HepG2 (cell line): ENCODE data around the gene MN1. TPM values are rescaled to one million over a fixed set of nuclear protein-coding genes. Genes with fewer than 3 reads are reported as not detected.

ENCODE experiments used
- ATAC-seq: fragments of 200-7000 bp; cut with Tn5 transposase; 3 replicates; pipeline ENCODE4 v1.9.1; 2020; ENCODE audit warnings: mild to moderate bottlenecking, moderate library complexity
- BruUV-seq: library from RNA; stranded (reverse); fragments of 400-500 nt; replicated peaks from 2 replicates; lab custom pipeline; 2021; lab: Mats Ljungman, UMichigan
- CTCF ChIA-PET: fragments of 300-600 bp; formaldehyde crosslinking; extraction: SDS; loops from one replicate; lab custom pipeline; 2021; ENCODE audit warnings: low total read pairs, inconsistent platforms, low intra/inter-chr PET ratio; lab: Yijun Ruan, JAX
- POLR2A ChIA-PET: fragments of 350-600 bp; sonication (Branson Sonifier 250); formaldehyde crosslinking; loops from one replicate; lab custom pipeline; 2020; ENCODE audit warnings: antibody characterized with exemption, inconsistent platforms; lab: Yijun Ruan, JAX
- DNase-seq: peaks from one replicate; pipeline ENCODE4 v3.0.0-alpha.2; 2015; ENCODE audit warnings: low spot score
- FAIRE-seq: peaks from 3 replicates; lab custom pipeline; 2011; peaks lifted over from hg19 to GRCh38; lab: Jason Lieb, UNC
- H2AFZ ChIP-seq: one replicate; pipeline ENCODE4 v1.6.1; 2011; ENCODE audit warnings: low read length, inconsistent platforms
- H3K27ac ChIP-seq: fragments of 300-600 bp; 3 replicates; pipeline ENCODE4 v1.8.0; 2011; ENCODE audit warnings: mixed run types, mild to moderate bottlenecking, mixed read lengths, low read length, inconsistent platforms; ENCODE audit not compliant: insufficient read depth; ENCODE audit errors: extremely low read length
- H3K27me3 ChIP-seq, 2 experiments: fragments of 200-600 bp in 1 of 2; 2 replicates in 1 of 2; 3 replicates in 1 of 2; pipeline versions ENCODE4 v1.6.0 to v1.8.0; 2011; ENCODE audit warnings: low read length in 2 of 2, mild to moderate bottlenecking in 2 of 2, moderate library complexity in 2 of 2, inconsistent platforms in 1 of 2; ENCODE audit not compliant: insufficient read depth in 2 of 2, control insufficient read depth in 1 of 2
- H3K36me3 ChIP-seq, 2 experiments: fragments of 200-600 bp in 1 of 2; replicated peaks in 1 of 2; 2 replicates in 1 of 2; 3 replicates in 1 of 2; pipeline versions ENCODE4 v1.5.1 to v1.8.0; 2011; ENCODE audit warnings: low read length in 2 of 2, inconsistent platforms in 1 of 2; ENCODE audit not compliant: insufficient read depth in 2 of 2, control insufficient read depth in 1 of 2
- H3K4me1 ChIP-seq: 2 replicates; pipeline ENCODE4 v1.5.1; 2012; ENCODE audit warnings: low read length, inconsistent platforms; ENCODE audit not compliant: insufficient read depth
- H3K4me2 ChIP-seq: 2 replicates; pipeline ENCODE4 v1.6.0; 2011; ENCODE audit warnings: low read depth, low read length, inconsistent platforms
- H3K4me3 ChIP-seq, 3 experiments: fragments of 200-600 bp in 1 of 3; sonication (generic), shearing (Covaris generic) in 1 of 3; replicated peaks in 1 of 3; 2 replicates each; pipeline ENCODE4 v1.5.1; 2011 to 2016; ENCODE audit warnings: low read length in 3 of 3, inconsistent platforms in 2 of 3, low read depth in 2 of 3, mild to moderate bottlenecking in 2 of 3, control low read depth in 1 of 3, mixed read lengths in 1 of 3; ENCODE audit not compliant: insufficient read depth in 1 of 3
- H3K79me2 ChIP-seq: one replicate; pipeline ENCODE4 v1.6.1; 2011; ENCODE audit warnings: low read length, inconsistent platforms; ENCODE audit not compliant: insufficient read depth
- H3K9ac ChIP-seq: 2 replicates; pipeline ENCODE4 v1.6.0; 2011; ENCODE audit warnings: mild to moderate bottlenecking, low read depth, low read length, inconsistent platforms; ENCODE audit not compliant: insufficient read depth
- H3K9me3 ChIP-seq: 2 replicates; pipeline ENCODE4 v1.5.1; 2012; ENCODE audit warnings: mild to moderate bottlenecking, low read length
- H4K20me1 ChIP-seq: 2 replicates; pipeline ENCODE4 v1.6.0; 2011; ENCODE audit warnings: inconsistent platforms, mild to moderate bottlenecking, low read length, moderate library complexity; ENCODE audit not compliant: insufficient read depth
- CBX2 ChIP-seq, 2 experiments: fragments of 200-600 bp in 1 of 2; sonication (generic); formaldehyde crosslinking in 1 of 2; IDR thresholded peaks; 2 replicates each; pipeline versions ENCODE4 v1.7.0 to v1.8.1; 2018 to 2022; ENCODE audit warnings: low read depth in 2 of 2, low read length in 1 of 2, mild to moderate bottlenecking in 1 of 2, missing genetic modification reagents in 1 of 2
- CSRNP1 ChIP-seq: sonication (generic); formaldehyde crosslinking; IDR thresholded peaks from 2 replicates; pipeline ENCODE4 v1.8.1; 2023; ENCODE audit warnings: mild to moderate bottlenecking, missing genetic modification reagents
- GMEB2 ChIP-seq: IDR thresholded peaks from 2 replicates; pipeline ENCODE4 v1.6.1; 2016; ENCODE audit warnings: missing biosample characterization, missing genetic modification reagents, low read depth
- KDM5A ChIP-seq: fragments of 200-600 bp; sonication (generic); IDR thresholded peaks from 2 replicates; pipeline ENCODE4 v1.7.0; 2018; ENCODE audit warnings: antibody characterized with exemption, mild to moderate bottlenecking, low read length, borderline replicate concordance
- MAFG ChIP-seq: sonication (generic); formaldehyde crosslinking; IDR thresholded peaks from 2 replicates; pipeline ENCODE4 v1.5.1; 2020; ENCODE audit warnings: mild to moderate bottlenecking, missing genetic modification reagents
- MBNL3 ChIP-seq: fragments of 250-450 bp; sonication (Bioruptor Pico); conservative IDR thresholded peaks from 2 replicates; pipeline ENCODE4 v1.8.0; 2022; ENCODE audit warnings: mild to moderate bottlenecking, inconsistent platforms
- STAT5B ChIP-seq: sonication (generic); formaldehyde crosslinking; IDR thresholded peaks from 2 replicates; pipeline ENCODE4 v1.4.0; 2020; ENCODE audit warnings: missing genetic modification reagents
- ZSCAN29 ChIP-seq: sonication (generic); formaldehyde crosslinking; conservative IDR thresholded peaks from 2 replicates; pipeline ENCODE4 v1.4.0; 2020; ENCODE audit warnings: mild to moderate bottlenecking, missing genetic modification reagents
- WGBS: methylation state at CpG from one replicate; pipeline ENCODE4 v1.1.6; 2017; ENCODE audit warnings: low lambda C conversion rate; 5-methylcytosine and 5-hydroxymethylcytosine counted together
- in situ Hi-C: cut with HindIII; loops from 2 replicates; pipeline ENCODE4 v1.10.0; 2017; ENCODE audit warnings: low pct_unique_long_range_greater_than_20kb; ENCODE audit not compliant: extremely low pct_ligation_motif_present
- intact Hi-C: fragments of 100-400 bp; cut with micrococcal nuclease; formaldehyde crosslinking; loops from one replicate; pipeline ENCODE4 v1.10.0; 2022; ENCODE audit not compliant: unreplicated experiment
- polyA plus RNA-seq, 8 experiments: library from polyadenylated mRNA; depleted of rRNA in 3 of 8; stranded (reverse) in 7 of 8; unstranded in 1 of 8; fragments of >200 nt; fragmentation: Illumina TruSeq in 4 of 8; extraction: Trizol in 4 of 8; gene quantifications; 2 replicates each; pipeline versions ENCODE4 v1.2.1 to v1.2.3, GENCODE V29; 2011 to 2016; ENCODE audit warnings: low read depth in 4 of 8, missing spikeins in 1 of 8, mixed read lengths in 1 of 8; ENCODE audit not compliant: insufficient read depth in 1 of 8
- total RNA-seq, 5 experiments: library from RNA; depleted of rRNA; stranded (reverse); fragments of >200 nt; fragmentation: Illumina TruSeq; extraction: Trizol; gene quantifications; 2 replicates each; pipeline ENCODE4 v1.2.3, GENCODE V29; 2016; ENCODE audit warnings: low read depth in 1 of 5
- TF ChIP-seq, protein P1 (sequence below): sonication (generic); formaldehyde crosslinking; IDR thresholded peaks from 2 replicates; pipeline ENCODE4 v1.4.0; 2020; ENCODE audit warnings: missing genetic modification reagents

Gene MN1
- total and polyA plus RNA-seq, 2 of the 13 experiments (the other 11 are each of a cell fraction or from before 2014, with no cell fraction given): 0.01 TPM; not detected in 1

- no peaks in the 10 kb centered on the region for H3K9me3 ChIP-seq
- no peak for FAIRE-seq
- H4K20me1 ChIP-seq: no peaks in the 10 kb centered on the region
- H3K36me3 ChIP-seq: no peaks in the 10 kb centered on the region
- no peak overlapping the region for H3K4me2 ChIP-seq
- H3K27me3 ChIP-seq: peaks cover 2 to 26% of the 10 kb centered on the region in 2 experiments; a peak in 4 of 5 replicates
- 39% methylated on average over 12 of the region's 13 CpGs for WGBS
- no TSS peak for BruUV-seq
- no peak overlapping the region for H3K9ac ChIP-seq
- H3K4me3 ChIP-seq: no peak overlapping the region
- H3K79me2 ChIP-seq: no peaks in the 10 kb centered on the region
- no peak for TF ChIP-seq MBNL3 (CRISPR knock-in tag)
- no peak for TF ChIP-seq CSRNP1
- TF ChIP-seq, protein P1, sequence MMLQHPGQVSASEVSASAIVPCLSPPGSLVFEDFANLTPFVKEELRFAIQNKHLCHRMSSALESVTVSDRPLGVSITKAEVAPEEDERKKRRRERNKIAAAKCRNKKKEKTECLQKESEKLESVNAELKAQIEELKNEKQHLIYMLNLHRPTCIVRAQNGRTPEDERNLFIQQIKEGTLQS (CRISPR knock-in tag): no peak
- TF ChIP-seq, all 625 proteins: peak for 0
- intact Hi-C loops (no loop called here), in situ Hi-C loops (no loop called here)
- H2AFZ ChIP-seq: no peak overlapping the region
- H3K27ac ChIP-seq: no peak overlapping the region
- ChIA-PET CTCF (no interaction called here), POLR2A (no interaction called here)
- H3K4me1 ChIP-seq: peaks cover 6% of the 10 kb centered on the region
- DNase-seq (no peak), ATAC-seq (no peak)
Measured at GRCh38 chr22:27750584-27751265, 50.8 kb downstream of the MN1 start.

- no peak overlapping the region for H3K4me2 ChIP-seq
- TF ChIP-seq STAT5B (CRISPR knock-in tag) (no peak), KDM5A (no peak), CBX2 (IDR thresholded peaks at IDR 0.05; ENCODE audit: low read depth, low read length) (no peak), CBX2 (CRISPR knock-in tag; IDR thresholded peaks at IDR 0.05; ENCODE audit: low read depth) (no peak), GMEB2 (CRISPR knock-in tag) (no peak), ZSCAN29 (CRISPR knock-in tag) (no peak), MAFG (CRISPR knock-in tag) (no peak)
Measured at GRCh38 chr22:27749597-27750225, 51.8 kb downstream of the MN1 start.

More at GRCh38 chr22:27749597-27750225, 51.8 kb downstream of the MN1 start:
- H3K4me3 ChIP-seq: no peak overlapping the region
- in situ Hi-C loops: no loop called here
- no peaks in the 10 kb centered on the region for H3K9me3 ChIP-seq
- no peaks in the 10 kb centered on the region for H4K20me1 ChIP-seq
- peaks cover 2 to 33% of the 10 kb centered on the region in 2 experiments; a peak in 4 of 5 replicates for H3K27me3 ChIP-seq
- POLR2A ChIA-PET: no interaction called here
- CTCF ChIA-PET: no interaction called here
- DNase-seq (no peak), ATAC-seq (peak; percentile 28; the same call in 1 of the 3 replicates), FAIRE-seq (no peak)
- no peak overlapping the region for H3K27ac ChIP-seq
- no TSS peak for BruUV-seq
- intact Hi-C loops: no loop called here
- H3K9ac ChIP-seq: no peak overlapping the region
- H3K4me1 ChIP-seq: peaks cover 6% of the 10 kb centered on the region
- no peaks in the 10 kb centered on the region for H3K79me2 ChIP-seq
- no peaks in the 10 kb centered on the region for H3K36me3 ChIP-seq
- H2AFZ ChIP-seq: no peak overlapping the region
- WGBS: 26% methylated on average over 11 of the region's 11 CpGs
